ENCODE data around the gene CABP4.
"Not testable (repeated sequence)": the region's sequence is repeated elsewhere in the genome, so short reads cannot be mapped to it uniquely, and the experiment has no call there.

Gene CABP4

GRCh38 chr11:67422891-67423290 lies 32.3 kb upstream of the CABP4 start:
- no peaks in the 10 kb centered on the region for H3K9me2 ChIP-seq (ENCODE audit: low read depth, low read length)
- no peaks in the 10 kb centered on the region for H3K9me3 ChIP-seq (ENCODE audit: low read length)

DNA sequence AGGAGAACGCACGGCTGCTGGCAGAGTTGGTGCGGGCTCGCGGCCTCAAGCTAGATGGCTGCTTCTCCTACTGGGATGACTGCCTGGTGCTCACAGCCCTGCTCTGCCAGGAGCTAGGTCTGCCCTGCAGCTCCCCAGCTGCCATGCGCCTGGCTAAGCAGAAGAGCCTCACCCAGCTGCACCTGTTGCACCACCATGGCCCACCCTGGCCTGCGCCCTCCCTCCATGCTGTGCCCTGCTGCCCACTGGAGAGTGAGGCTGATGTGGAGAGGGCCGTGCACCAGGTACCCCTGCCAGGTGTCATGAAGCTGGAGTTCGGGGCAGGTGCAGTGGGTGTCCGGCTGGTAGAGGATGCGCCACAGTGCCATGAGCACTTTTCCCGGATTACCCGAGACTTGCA lies 31.7 kb upstream of the CABP4 start:
- H3K9me2 ChIP-seq (ENCODE audit: low read depth, low read length) = no peaks in the 10 kb centered on the region
- no peak overlapping the region for H3K27ac ChIP-seq (ENCODE audit: low read depth, low read length, poor library complexity, severe bottlenecking)
- H3K9me3 ChIP-seq (ENCODE audit: low read length) = no peaks in the 10 kb centered on the region
- no peaks in the 10 kb centered on the region for H3K36me3 ChIP-seq (ENCODE audit: insufficient read depth, low read length)
- no peaks in the 10 kb centered on the region for H3F3A ChIP-seq (ENCODE audit: insufficient read depth, low read length)
- H3K9ac ChIP-seq (ENCODE audit: low read length) = no peak overlapping the region
- no peak overlapping the region for H3K4me3 ChIP-seq (ENCODE audit: low read depth, low read length, poor library complexity, severe bottlenecking)
- H3K27me3 ChIP-seq (ENCODE audit: insufficient read depth, low read length) = no peaks in the 10 kb centered on the region
- no peaks in the 10 kb centered on the region for H4K20me1 ChIP-seq (ENCODE audit: insufficient read depth, low read length)
- H3K4me1 ChIP-seq (ENCODE audit: insufficient read depth, low read length, severe bottlenecking) = peaks cover 33% of the 10 kb centered on the region
- H3K79me2 ChIP-seq (ENCODE audit: insufficient read depth, low read length) = no peaks in the 10 kb centered on the region
- no peak for TF ChIP-seq EZH2 (IDR thresholded peaks at IDR 0.05; ENCODE audit: borderline replicate concordance, low read length)
- TF ChIP-seq, protein P1, sequence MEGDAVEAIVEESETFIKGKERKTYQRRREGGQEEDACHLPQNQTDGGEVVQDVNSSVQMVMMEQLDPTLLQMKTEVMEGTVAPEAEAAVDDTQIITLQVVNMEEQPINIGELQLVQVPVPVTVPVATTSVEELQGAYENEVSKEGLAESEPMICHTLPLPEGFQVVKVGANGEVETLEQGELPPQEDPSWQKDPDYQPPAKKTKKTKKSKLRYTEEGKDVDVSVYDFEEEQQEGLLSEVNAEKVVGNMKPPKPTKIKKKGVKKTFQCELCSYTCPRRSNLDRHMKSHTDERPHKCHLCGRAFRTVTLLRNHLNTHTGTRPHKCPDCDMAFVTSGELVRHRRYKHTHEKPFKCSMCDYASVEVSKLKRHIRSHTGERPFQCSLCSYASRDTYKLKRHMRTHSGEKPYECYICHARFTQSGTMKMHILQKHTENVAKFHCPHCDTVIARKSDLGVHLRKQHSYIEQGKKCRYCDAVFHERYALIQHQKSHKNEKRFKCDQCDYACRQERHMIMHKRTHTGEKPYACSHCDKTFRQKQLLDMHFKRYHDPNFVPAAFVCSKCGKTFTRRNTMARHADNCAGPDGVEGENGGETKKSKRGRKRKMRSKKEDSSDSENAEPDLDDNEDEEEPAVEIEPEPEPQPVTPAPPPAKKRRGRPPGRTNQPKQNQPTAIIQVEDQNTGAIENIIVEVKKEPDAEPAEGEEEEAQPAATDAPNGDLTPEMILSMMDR (IDR thresholded peaks at IDR 0.05; ENCODE audit: low read length) = no peak
- no peak overlapping the region for H2AFZ ChIP-seq (ENCODE audit: low read length)
- H3K4me2 ChIP-seq (ENCODE audit: low read length) = no peak overlapping the region

More at GRCh38 chr11:67422891-67423290, 32.3 kb upstream of the CABP4 start:
- H2AFZ ChIP-seq (ENCODE audit: low read length) = no peak overlapping the region
- H3K9ac ChIP-seq (ENCODE audit: low read length) = no peak overlapping the region
- no peak for TF ChIP-seq EZH2 (IDR thresholded peaks at IDR 0.05; ENCODE audit: borderline replicate concordance, low read length)
- TF ChIP-seq, protein P1 (IDR thresholded peaks at IDR 0.05; ENCODE audit: low read length) = no peak
- H3K79me2 ChIP-seq (ENCODE audit: insufficient read depth, low read length) = no peaks in the 10 kb centered on the region
- no peak overlapping the region for H3K27ac ChIP-seq (ENCODE audit: low read depth, low read length, poor library complexity, severe bottlenecking)
- H3K27me3 ChIP-seq (ENCODE audit: insufficient read depth, low read length) = no peaks in the 10 kb centered on the region
- H3K4me1 ChIP-seq (ENCODE audit: insufficient read depth, low read length, severe bottlenecking) = peaks cover 36% of the 10 kb centered on the region
- H3F3A ChIP-seq (ENCODE audit: insufficient read depth, low read length) = no peaks in the 10 kb centered on the region
- no peak overlapping the region for H3K4me3 ChIP-seq (ENCODE audit: low read depth, low read length, poor library complexity, severe bottlenecking)
- no peak overlapping the region for H3K4me2 ChIP-seq (ENCODE audit: low read length)
- H4K20me1 ChIP-seq (ENCODE audit: insufficient read depth, low read length) = no peaks in the 10 kb centered on the region
- H3K36me3 ChIP-seq (ENCODE audit: insufficient read depth, low read length) = no peaks in the 10 kb centered on the region

DNA sequence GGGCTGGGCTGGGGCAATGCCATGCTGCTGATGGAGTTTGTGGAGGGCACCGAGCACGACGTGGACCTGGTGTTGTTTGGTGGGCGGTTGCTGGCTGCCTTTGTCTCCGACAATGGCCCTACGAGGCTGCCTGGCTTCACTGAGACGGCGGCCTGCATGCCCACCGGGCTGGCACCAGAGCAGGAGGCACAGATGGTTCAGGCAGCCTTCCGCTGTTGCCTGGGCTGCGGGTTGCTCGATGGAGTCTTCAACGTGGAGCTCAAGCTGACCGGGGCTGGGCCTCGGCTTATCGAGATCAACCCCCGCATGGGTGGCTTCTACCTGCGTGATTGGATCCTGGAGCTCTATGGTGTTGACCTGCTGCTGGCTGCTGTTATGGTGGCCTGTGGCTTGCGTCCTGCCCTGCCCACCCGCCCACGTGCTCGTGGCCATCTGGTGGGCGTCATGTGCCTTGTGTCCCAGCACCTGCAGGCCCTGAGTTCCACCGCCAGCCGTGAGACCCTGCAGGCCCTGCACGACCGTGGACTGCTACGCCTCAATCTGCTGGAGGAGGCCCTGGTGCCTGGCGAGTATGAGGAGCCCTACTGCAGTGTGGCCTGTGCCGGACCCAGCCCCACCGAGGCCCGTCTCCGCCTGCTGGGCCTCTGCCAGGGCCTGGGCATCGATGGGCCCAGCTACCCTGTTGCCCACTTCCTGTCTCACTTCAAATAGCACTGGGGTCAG lies 31.1 kb upstream of the CABP4 start:
- H3K4me2 ChIP-seq (ENCODE audit: low read length) = no peak overlapping the region
- no peaks in the 10 kb centered on the region for H3K9me3 ChIP-seq (ENCODE audit: low read length)
- TF ChIP-seq, protein P1 (IDR thresholded peaks at IDR 0.05; ENCODE audit: low read length) = no peak
- no peak for TF ChIP-seq EZH2 (IDR thresholded peaks at IDR 0.05; ENCODE audit: borderline replicate concordance, low read length)
- H3K36me3 ChIP-seq (ENCODE audit: insufficient read depth, low read length) = no peaks in the 10 kb centered on the region
- no peak overlapping the region for H3K27ac ChIP-seq (ENCODE audit: low read depth, low read length, poor library complexity, severe bottlenecking)
- no peak overlapping the region for H2AFZ ChIP-seq (ENCODE audit: low read length)
- H3K4me3 ChIP-seq (ENCODE audit: low read depth, low read length, poor library complexity, severe bottlenecking) = no peak overlapping the region
- H3K27me3 ChIP-seq (ENCODE audit: insufficient read depth, low read length) = no peaks in the 10 kb centered on the region
- H3K9ac ChIP-seq (ENCODE audit: low read length) = no peak overlapping the region
- H3F3A ChIP-seq (ENCODE audit: insufficient read depth, low read length) = no peaks in the 10 kb centered on the region
- H3K4me1 ChIP-seq (ENCODE audit: insufficient read depth, low read length, severe bottlenecking) = peaks cover 30% of the 10 kb centered on the region
- H4K20me1 ChIP-seq (ENCODE audit: insufficient read depth, low read length) = no peaks in the 10 kb centered on the region
- no peaks in the 10 kb centered on the region for H3K9me2 ChIP-seq (ENCODE audit: low read depth, low read length)
- H3K79me2 ChIP-seq (ENCODE audit: insufficient read depth, low read length) = peaks cover 5% of the 10 kb centered on the region

DNA sequence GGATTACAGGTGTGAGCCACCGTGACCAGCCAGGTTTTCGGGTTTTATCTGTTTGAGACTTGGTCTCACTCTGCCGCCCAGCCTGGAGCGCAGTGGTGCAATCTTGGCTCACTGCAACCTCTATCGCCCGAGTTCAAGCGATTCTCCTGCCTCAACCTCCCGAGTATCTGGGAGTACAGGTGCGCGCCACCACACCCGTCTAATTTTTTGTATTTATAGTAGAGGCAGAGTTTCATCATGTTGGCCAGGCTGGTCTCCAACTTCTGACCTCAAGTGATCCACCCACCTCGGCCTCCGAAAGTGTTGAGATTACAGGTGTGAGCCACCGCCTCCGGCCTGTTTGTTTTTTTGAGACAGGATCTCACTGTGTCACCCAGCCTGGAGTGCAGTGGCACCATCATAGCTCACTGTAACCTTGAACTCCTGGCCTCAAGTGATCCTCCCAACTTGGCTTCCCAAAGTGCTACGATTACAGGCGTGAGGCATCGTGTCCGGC lies 27.7 kb upstream of the CABP4 start:
- Histone ChIP-seq H3K27ac (ENCODE audit: low read depth, low read length, poor library complexity, severe bottlenecking) (peak overlapping the region; percentile 61), H3K4me1 (ENCODE audit: insufficient read depth, low read length, severe bottlenecking) (peaks cover 36% of the 10 kb centered on the region), H3K4me2 (ENCODE audit: low read length) (peak overlapping the region; percentile 81), H3K9ac (ENCODE audit: low read length) (peak overlapping the region; percentile 94), H3K4me3 (ENCODE audit: low read depth, low read length, poor library complexity, severe bottlenecking) (peak overlapping the region; percentile 93), H3K36me3 (ENCODE audit: insufficient read depth, low read length) (peaks cover 24% of the 10 kb centered on the region; the same call in 1 of the 2 replicates)
- not testable (repeated sequence) for H3K79me2 ChIP-seq (ENCODE audit: insufficient read depth, low read length); H3K27me3 ChIP-seq (ENCODE audit: insufficient read depth, low read length); H4K20me1 ChIP-seq (ENCODE audit: insufficient read depth, low read length); H2AFZ ChIP-seq (ENCODE audit: low read length); H3K9me3 ChIP-seq (ENCODE audit: low read length); H3K9me2 ChIP-seq (ENCODE audit: low read depth, low read length); H3F3A ChIP-seq (ENCODE audit: insufficient read depth, low read length)
